Measurements from ENCODE around the gene LYPD6B. TPM values are rescaled to one million over a fixed set of nuclear protein-coding genes. Genes with fewer than 3 reads are reported as not detected.

LYPD6B gene
- total RNA-seq, 1 donor from 2014 or later = 0.58 TPM

DNA sequence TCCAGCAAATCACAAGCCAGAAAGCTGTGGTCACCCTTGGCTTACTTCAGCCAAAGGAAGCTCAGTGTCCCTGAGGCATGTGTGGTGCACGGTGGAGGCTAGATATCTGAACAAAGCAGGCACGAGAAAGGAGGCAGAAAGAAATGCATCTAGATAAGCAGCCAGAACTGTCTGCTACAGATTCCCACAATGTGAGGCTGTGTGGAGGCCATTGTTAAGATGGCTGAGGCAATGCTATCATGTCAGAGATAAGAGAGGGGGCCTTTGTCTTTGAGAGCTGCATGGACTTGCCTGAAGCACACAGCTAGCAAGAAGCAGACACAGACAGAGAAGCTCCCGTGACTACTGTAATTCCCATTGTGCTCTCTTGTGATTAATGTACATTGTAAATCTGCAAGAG is 181.4 kb downstream of the LYPD6B start:
- H3K27ac Mint-ChIP-seq = no peak overlapping the region

DNA sequence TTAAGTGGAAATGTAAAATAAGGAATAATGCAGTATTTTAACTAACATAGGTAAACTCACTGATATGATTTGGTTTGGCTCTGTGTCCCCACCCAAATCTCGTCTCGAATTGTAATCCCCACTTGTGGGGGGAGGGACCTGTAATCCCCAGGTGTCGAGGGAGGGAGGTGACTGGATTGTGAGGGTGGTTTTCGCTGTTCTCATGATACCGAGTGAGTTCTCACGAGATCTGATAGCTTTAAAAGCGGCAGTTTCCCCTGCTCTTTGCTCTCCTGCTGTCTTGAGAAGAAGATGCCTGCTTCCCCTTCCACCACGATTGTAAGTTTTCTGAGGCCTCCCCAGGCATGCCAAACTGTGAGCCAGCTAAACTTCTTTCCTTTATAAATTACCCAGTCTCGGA is 182.5 kb downstream of the LYPD6B start:
- intact Hi-C loops (cut with micrococcal nuclease) = no loop called here

More for the DNA sequence above, 181.4 kb downstream of the LYPD6B start:
- TF ChIP-seq, protein P1, sequence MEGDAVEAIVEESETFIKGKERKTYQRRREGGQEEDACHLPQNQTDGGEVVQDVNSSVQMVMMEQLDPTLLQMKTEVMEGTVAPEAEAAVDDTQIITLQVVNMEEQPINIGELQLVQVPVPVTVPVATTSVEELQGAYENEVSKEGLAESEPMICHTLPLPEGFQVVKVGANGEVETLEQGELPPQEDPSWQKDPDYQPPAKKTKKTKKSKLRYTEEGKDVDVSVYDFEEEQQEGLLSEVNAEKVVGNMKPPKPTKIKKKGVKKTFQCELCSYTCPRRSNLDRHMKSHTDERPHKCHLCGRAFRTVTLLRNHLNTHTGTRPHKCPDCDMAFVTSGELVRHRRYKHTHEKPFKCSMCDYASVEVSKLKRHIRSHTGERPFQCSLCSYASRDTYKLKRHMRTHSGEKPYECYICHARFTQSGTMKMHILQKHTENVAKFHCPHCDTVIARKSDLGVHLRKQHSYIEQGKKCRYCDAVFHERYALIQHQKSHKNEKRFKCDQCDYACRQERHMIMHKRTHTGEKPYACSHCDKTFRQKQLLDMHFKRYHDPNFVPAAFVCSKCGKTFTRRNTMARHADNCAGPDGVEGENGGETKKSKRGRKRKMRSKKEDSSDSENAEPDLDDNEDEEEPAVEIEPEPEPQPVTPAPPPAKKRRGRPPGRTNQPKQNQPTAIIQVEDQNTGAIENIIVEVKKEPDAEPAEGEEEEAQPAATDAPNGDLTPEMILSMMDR (IDR thresholded peaks at IDR 0.05) = no peak
- DNase-seq = no peak
- Mint-ChIP-seq H3K4me1 (no peaks in the 10 kb centered on the region), H3K27me3 (no peaks in the 10 kb centered on the region), H3K9me3 (no peaks in the 10 kb centered on the region), H3K36me3 (ENCODE audit: low read depth) (no peaks in the 10 kb centered on the region), H3K4me3 (no peak overlapping the region)
- ATAC-seq (ENCODE audit: low read depth) = no peak
- intact Hi-C loops (cut with micrococcal nuclease) = no loop called here
- POLR2A ChIA-PET = no interaction called here
- CTCF ChIA-PET = no interaction called here

DNA sequence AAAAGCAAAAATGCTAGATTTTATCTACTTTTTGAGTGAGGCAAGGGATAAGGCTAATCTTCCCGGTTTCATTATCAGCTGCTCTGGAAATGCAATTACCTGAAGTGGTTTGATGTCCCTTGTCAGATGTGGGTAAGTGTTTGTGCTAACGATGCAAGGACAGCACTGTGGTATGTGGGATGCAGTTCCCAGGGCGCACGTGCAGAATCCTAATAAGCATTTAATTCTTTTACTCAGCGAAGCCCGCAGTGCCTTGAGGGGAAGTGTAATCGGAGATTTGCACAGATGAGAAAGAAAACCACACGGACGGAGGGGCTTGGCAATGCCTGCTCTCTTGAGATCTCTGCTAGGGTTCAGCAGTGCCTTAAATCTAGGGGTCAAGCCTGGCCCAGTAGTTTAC is 183.4 kb downstream of the LYPD6B start:
- no peaks in the 10 kb centered on the region for H3K9me3 Mint-ChIP-seq
- TF ChIP-seq, protein P1 (IDR thresholded peaks at IDR 0.05) = no peak
- POLR2A ChIA-PET = no interaction called here
- CTCF ChIA-PET = no interaction called here
- no peak for ATAC-seq (ENCODE audit: low read depth)
- no peak for DNase-seq
- peaks cover under 1% of the 10 kb centered on the region for H3K27me3 Mint-ChIP-seq
- H3K27ac Mint-ChIP-seq = no peak overlapping the region
- no peaks in the 10 kb centered on the region for H3K4me1 Mint-ChIP-seq
- H3K4me3 Mint-ChIP-seq = no peak overlapping the region
- intact Hi-C loops (cut with micrococcal nuclease) = no loop called here
- no peaks in the 10 kb centered on the region for H3K36me3 Mint-ChIP-seq (ENCODE audit: low read depth)

More for the DNA sequence above, 182.5 kb downstream of the LYPD6B start:
- no peaks in the 10 kb centered on the region for H3K9me3 Mint-ChIP-seq
- no peak overlapping the region for H3K4me3 Mint-ChIP-seq
- no peak overlapping the region for H3K27ac Mint-ChIP-seq
- DNase-seq (no peak), ATAC-seq (ENCODE audit: low read depth) (no peak)
- ChIA-PET CTCF (no interaction called here), POLR2A (no interaction called here)
- no peaks in the 10 kb centered on the region for H3K36me3 Mint-ChIP-seq (ENCODE audit: low read depth)
- H3K4me1 Mint-ChIP-seq = no peaks in the 10 kb centered on the region
- TF ChIP-seq, protein P1 (IDR thresholded peaks at IDR 0.05) = no peak
- no peaks in the 10 kb centered on the region for H3K27me3 Mint-ChIP-seq

DNA sequence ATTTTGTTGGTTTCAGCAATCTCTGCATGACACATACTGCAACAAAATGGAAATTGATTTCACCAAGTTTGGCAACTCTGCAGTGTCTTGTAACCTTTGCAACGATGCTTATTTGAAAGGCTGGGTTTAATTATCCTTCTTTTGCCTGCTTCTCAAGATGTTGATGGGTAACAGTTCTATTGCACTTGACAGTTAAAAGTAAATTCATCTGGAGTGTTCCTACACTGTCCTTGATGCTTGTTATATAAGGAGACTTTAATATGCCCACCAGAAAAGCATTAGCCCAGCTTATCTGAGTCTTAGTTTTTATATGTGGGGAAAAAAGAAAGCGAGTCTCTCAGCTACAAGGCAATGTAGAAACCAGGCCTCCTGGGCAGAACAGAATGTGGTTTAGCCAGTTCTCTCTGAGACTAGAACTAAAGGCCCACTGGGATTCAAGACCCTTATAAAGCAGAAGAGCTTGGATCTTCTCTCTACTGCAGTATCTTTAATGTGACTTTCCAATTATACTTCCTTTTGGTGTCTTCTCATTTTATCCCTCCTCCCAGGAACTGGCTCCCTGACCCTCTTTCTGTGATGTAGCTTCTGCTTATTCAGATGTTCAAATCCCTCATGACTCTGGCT is 185.1 kb downstream of the LYPD6B start:
- Mint-ChIP-seq H3K27me3 (peaks cover 7% of the 10 kb centered on the region), H3K9me3 (no peaks in the 10 kb centered on the region), H3K4me1 (no peaks in the 10 kb centered on the region), H3K36me3 (ENCODE audit: low read depth) (no peaks in the 10 kb centered on the region), H3K27ac (no peak overlapping the region), H3K4me3 (no peak overlapping the region)
- DNase-seq (no peak), ATAC-seq (ENCODE audit: low read depth) (no peak)
- ChIA-PET POLR2A (no interaction called here), CTCF (no interaction called here)
- intact Hi-C loops (cut with micrococcal nuclease) = no loop called here
- TF ChIP-seq, protein P1 (IDR thresholded peaks at IDR 0.05) = no peak

DNA sequence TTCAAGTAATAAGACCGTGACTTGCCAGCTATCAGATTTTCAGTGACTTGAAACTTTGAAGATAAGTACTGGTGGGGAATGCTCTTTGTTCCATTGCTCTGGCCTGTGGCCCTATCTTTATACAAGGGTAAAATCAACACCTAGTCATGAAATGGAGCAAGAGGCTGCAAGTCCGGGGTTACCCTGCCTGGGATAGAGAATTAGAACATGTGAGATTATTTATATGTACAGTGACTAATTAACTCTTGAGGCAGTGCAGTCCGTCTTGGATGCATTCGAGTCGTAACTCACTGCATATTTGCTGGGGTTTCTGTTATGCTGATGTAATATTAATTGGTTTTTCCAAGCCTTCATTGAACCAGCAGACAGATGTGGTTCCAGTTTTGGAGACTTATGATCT is 186.0 kb downstream of the LYPD6B start:
- no peak for ATAC-seq (ENCODE audit: low read depth)
- Mint-ChIP-seq H3K4me1 (no peaks in the 10 kb centered on the region), H3K27ac (no peak overlapping the region), H3K36me3 (ENCODE audit: low read depth) (no peaks in the 10 kb centered on the region), H3K9me3 (no peaks in the 10 kb centered on the region), H3K27me3 (peaks cover 11% of the 10 kb centered on the region), H3K4me3 (no peak overlapping the region)
- ChIA-PET CTCF (no interaction called here), POLR2A (no interaction called here)
- no peak for DNase-seq
- intact Hi-C loops (cut with micrococcal nuclease) = no loop called here
- TF ChIP-seq, protein P1 (IDR thresholded peaks at IDR 0.05) = no peak
